Panc1 (cell line): ENCODE results near the gene SERP1. TPM values are rescaled to one million over a fixed set of nuclear protein-coding genes. Genes with fewer than 3 reads are reported as not detected.

Experiments
- ATAC-seq: fragments of 200-7000 bp; cut with Tn5 transposase; 2 replicates; pipeline ENCODE4 v1.9.1; 2020; ENCODE audit warnings: mild to moderate bottlenecking, moderate library complexity
- BruUV-seq: library from RNA; stranded (reverse); fragments of 400-500 nt; replicated peaks from 2 replicates; lab custom pipeline; 2021; lab: Mats Ljungman, UMichigan
- CTCF ChIA-PET: fragments of 300-600 bp; sonication (Branson Sonifier 250); formaldehyde crosslinking; loops from one replicate; lab custom pipeline; 2022; ENCODE audit warnings: antibody characterized with exemption; lab: Charles Lee
- POLR2A ChIA-PET: fragments of 300-600 bp; sonication (Branson Sonifier 250); formaldehyde crosslinking; loops from one replicate; lab custom pipeline; 2022; ENCODE audit warnings: antibody characterized with exemption; lab: Charles Lee
- DNase-seq: peaks from one replicate; pipeline ENCODE4 v3.0.0-alpha.2; 2010; ENCODE audit warnings: low read depth, low spot score
- H3K27ac ChIP-seq: 2 replicates; pipeline ENCODE4 v1.5.1; 2011; ENCODE audit warnings: mild to moderate bottlenecking, low read length, inconsistent platforms
- H3K27me3 ChIP-seq: fragments of 200-500 bp; sonication (Bioruptor generic); 2 replicates; pipeline ENCODE4 v1.6.0; 2014; ENCODE audit warnings: low read length, inconsistent platforms; ENCODE audit not compliant: control insufficient read depth, insufficient read depth
- H3K36me3 ChIP-seq: fragments of 200-500 bp; sonication (Bioruptor generic); 2 replicates; pipeline ENCODE4 v1.5.1; 2014; ENCODE audit warnings: inconsistent platforms, mild to moderate bottlenecking, low read length, moderate library complexity; ENCODE audit not compliant: control insufficient read depth, insufficient read depth
- H3K4me1 ChIP-seq: 2 replicates; pipeline ENCODE4 v1.5.1; 2011; ENCODE audit warnings: inconsistent platforms, mild to moderate bottlenecking, low read length, moderate library complexity; ENCODE audit not compliant: control insufficient read depth, insufficient read depth
- H3K4me3 ChIP-seq, 2 experiments: 2 replicates each; pipeline ENCODE4 v1.5.1; 2011 to 2012; ENCODE audit warnings: low read depth in 2 of 2, low read length in 2 of 2, mild to moderate bottlenecking in 2 of 2, inconsistent platforms in 1 of 2, moderate library complexity in 1 of 2
- H3K9me3 ChIP-seq: fragments of 200-500 bp; sonication (Bioruptor generic); 2 replicates; pipeline ENCODE4 v1.5.1; 2014; ENCODE audit warnings: low read depth, mild to moderate bottlenecking, inconsistent platforms, low read length, moderate library complexity; ENCODE audit not compliant: control insufficient read depth, insufficient read depth
- POLR2AphosphoS5 ChIP-seq: IDR thresholded peaks from 2 replicates; pipeline ENCODE4 v1.6.1; 2012; ENCODE audit warnings: mild to moderate bottlenecking, low read depth, low read length, moderate library complexity
- SIN3A ChIP-seq: IDR thresholded peaks from 2 replicates; pipeline ENCODE4 v1.6.1; 2012; ENCODE audit warnings: low read depth, mild to moderate bottlenecking, low read length, moderate library complexity, borderline replicate concordance; ENCODE audit not compliant: insufficient read depth
- TCF7L2 ChIP-seq: IDR thresholded peaks from 2 replicates; pipeline ENCODE4 v1.6.1; 2011; ENCODE audit warnings: mild to moderate bottlenecking, low read depth, low read length, inconsistent platforms
- in situ Hi-C: cut with HindIII; loops from 2 replicates; pipeline ENCODE4 v1.10.0; 2016; ENCODE audit warnings: low sequenced_read_pairs, low pct_unique_long_range_greater_than_20kb
- intact Hi-C: fragments of 100-400 bp; cut with micrococcal nuclease; formaldehyde crosslinking; loops from one replicate; pipeline ENCODE4 v1.10.0; 2022; ENCODE audit not compliant: unreplicated experiment
- total RNA-seq: library from RNA; stranded (reverse); gene quantifications from one replicate; pipeline ENCODE4 v1.2.1, GENCODE V29; 2021; ENCODE audit not compliant: unreplicated experiment
- TF ChIP-seq, protein P1 (sequence below), 2 experiments: IDR thresholded peaks; 2 replicates each; pipeline ENCODE4 v1.6.1; 2011 to 2012; ENCODE audit warnings: low read depth in 2 of 2, control low read depth in 1 of 2, low read length in 1 of 2, mild to moderate bottlenecking in 1 of 2, moderate library complexity in 1 of 2; ENCODE audit not compliant: insufficient read depth in 1 of 2
- TF ChIP-seq, protein P2 (sequence below): fragments of 450-650 bp; IDR thresholded peaks from 2 replicates; pipeline ENCODE4 v1.5.1; 2017; ENCODE audit warnings: mild to moderate bottlenecking

SERP1 gene
- total RNA-seq, 1 experiment from 2014 or later, result 75.0 TPM

DNA sequence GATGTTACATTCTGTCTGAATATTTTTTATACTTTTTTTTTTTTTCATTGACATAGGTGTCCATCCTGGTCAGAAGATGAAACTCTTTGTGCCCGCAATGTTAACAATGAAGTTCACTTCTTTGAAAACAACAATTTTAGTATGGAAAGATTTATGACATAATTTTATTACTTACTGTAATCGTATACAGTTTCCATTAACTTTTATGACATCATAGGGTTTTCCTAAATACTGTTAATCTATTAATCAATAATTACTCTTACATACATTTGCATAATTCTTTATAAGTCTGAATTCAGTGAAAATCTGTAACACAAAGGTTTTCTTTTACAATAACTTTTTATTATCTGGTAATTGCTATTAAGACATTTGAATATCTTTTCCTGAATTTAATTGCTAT, 17.9 kb upstream of the SERP1 start:
- Histone ChIP-seq H3K4me1 (no peaks in the 10 kb centered on the region), H3K9me3 (no peaks in the 10 kb centered on the region), H3K27ac (no peak overlapping the region), H3K4me3 (no peak overlapping the region), H3K36me3 (peaks cover 36% of the 10 kb centered on the region), H3K27me3 (no peaks in the 10 kb centered on the region)
- BruUV-seq, result no TSS peak
- no peak for TF ChIP-seq SIN3A
- TF ChIP-seq, protein P1, sequence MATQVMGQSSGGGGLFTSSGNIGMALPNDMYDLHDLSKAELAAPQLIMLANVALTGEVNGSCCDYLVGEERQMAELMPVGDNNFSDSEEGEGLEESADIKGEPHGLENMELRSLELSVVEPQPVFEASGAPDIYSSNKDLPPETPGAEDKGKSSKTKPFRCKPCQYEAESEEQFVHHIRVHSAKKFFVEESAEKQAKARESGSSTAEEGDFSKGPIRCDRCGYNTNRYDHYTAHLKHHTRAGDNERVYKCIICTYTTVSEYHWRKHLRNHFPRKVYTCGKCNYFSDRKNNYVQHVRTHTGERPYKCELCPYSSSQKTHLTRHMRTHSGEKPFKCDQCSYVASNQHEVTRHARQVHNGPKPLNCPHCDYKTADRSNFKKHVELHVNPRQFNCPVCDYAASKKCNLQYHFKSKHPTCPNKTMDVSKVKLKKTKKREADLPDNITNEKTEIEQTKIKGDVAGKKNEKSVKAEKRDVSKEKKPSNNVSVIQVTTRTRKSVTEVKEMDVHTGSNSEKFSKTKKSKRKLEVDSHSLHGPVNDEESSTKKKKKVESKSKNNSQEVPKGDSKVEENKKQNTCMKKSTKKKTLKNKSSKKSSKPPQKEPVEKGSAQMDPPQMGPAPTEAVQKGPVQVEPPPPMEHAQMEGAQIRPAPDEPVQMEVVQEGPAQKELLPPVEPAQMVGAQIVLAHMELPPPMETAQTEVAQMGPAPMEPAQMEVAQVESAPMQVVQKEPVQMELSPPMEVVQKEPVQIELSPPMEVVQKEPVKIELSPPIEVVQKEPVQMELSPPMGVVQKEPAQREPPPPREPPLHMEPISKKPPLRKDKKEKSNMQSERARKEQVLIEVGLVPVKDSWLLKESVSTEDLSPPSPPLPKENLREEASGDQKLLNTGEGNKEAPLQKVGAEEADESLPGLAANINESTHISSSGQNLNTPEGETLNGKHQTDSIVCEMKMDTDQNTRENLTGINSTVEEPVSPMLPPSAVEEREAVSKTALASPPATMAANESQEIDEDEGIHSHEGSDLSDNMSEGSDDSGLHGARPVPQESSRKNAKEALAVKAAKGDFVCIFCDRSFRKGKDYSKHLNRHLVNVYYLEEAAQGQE (IDR thresholded peaks at IDR 0.05; ENCODE audit: insufficient read depth in 1 of 2, low read depth in 2 of 2, low read length in 1 of 2), result no peak
- TF ChIP-seq POLR2AphosphoS5, result no peak
- TF ChIP-seq, protein P2, sequence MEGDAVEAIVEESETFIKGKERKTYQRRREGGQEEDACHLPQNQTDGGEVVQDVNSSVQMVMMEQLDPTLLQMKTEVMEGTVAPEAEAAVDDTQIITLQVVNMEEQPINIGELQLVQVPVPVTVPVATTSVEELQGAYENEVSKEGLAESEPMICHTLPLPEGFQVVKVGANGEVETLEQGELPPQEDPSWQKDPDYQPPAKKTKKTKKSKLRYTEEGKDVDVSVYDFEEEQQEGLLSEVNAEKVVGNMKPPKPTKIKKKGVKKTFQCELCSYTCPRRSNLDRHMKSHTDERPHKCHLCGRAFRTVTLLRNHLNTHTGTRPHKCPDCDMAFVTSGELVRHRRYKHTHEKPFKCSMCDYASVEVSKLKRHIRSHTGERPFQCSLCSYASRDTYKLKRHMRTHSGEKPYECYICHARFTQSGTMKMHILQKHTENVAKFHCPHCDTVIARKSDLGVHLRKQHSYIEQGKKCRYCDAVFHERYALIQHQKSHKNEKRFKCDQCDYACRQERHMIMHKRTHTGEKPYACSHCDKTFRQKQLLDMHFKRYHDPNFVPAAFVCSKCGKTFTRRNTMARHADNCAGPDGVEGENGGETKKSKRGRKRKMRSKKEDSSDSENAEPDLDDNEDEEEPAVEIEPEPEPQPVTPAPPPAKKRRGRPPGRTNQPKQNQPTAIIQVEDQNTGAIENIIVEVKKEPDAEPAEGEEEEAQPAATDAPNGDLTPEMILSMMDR, result no peak
- DNase-seq, result no peak
- ATAC-seq, result no peak
- CTCF ChIA-PET, result no interaction called here
- in situ Hi-C loops (no loop called here), intact Hi-C loops (no loop called here)
- POLR2A ChIA-PET, result no interaction called here

DNA sequence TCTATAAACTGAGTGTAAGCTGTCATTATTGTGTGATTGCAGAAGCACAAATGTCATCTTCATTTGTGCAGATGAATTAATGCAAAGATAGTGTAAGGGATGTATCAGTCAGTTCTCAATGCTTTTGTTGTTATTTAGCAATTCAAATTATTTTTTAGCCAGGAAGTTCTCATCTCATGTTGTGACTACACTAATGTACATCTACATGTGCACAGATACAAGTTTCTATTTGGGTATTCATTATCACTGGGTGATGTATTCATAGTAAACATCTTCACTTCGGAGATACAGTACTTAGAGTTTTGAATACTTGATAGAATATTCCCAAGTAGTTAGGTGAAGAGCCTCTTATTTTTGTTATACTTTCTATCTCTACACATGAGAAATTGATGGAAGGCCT, 11.4 kb upstream of the SERP1 start:
- H3K4me1 ChIP-seq, result no peaks in the 10 kb centered on the region
- intact Hi-C loops, result no loop called here
- ChIA-PET POLR2A (interaction anchor here (0.7 kb wide), 2 partner anchors 12 to 218 kb away, joined by 7 to 9 read pairs; partner anchors contain the start of gene SERP1), CTCF (no interaction called here)
- no TSS peak for BruUV-seq
- ATAC-seq, result no peak
- TF ChIP-seq POLR2AphosphoS5, result no peak
- TF ChIP-seq, protein P1 (IDR thresholded peaks at IDR 0.05; ENCODE audit: insufficient read depth in 1 of 2, low read depth in 2 of 2, low read length in 1 of 2), result no peak
- no peak for TF ChIP-seq SIN3A
- no peak for TF ChIP-seq TCF7L2
- TF ChIP-seq, protein P2, result no peak
- no peak overlapping the region for H3K27ac ChIP-seq
- H3K4me3 ChIP-seq, result no peak overlapping the region
- H3K9me3 ChIP-seq, result no peaks in the 10 kb centered on the region
- H3K27me3 ChIP-seq, result no peaks in the 10 kb centered on the region
- in situ Hi-C loops, result no loop called here
- DNase-seq, result no peak
- H3K36me3 ChIP-seq, result peaks cover 19% of the 10 kb centered on the region; the same call in 1 of the 2 replicates
